Left renal cortex interstitium (tissue), 4 donors: ENCODE results near the gene GNA15. TPM values are rescaled to one million over a fixed set of nuclear protein-coding genes. Genes with fewer than 3 reads are reported as not detected.
"Not testable (repeated sequence)": the region's sequence is repeated elsewhere in the genome, so short reads cannot be mapped to it uniquely, and the experiment has no call there.

Experiments used
- DNase-seq, 4 donors: peaks; one replicate each; pipeline ENCODE4 v3.0.0-alpha.2; 2013; ENCODE audit warnings: low read depth in 4 of 4, low spot score in 2 of 4, missing footprints in 1 of 4
- polyA plus RNA-seq, 4 donors: library from polyadenylated mRNA; unstranded; fragments of 120-200 nt; gene quantifications; one replicate each; pipeline ENCODE4 v1.2.1, GENCODE V29; 2013; ENCODE audit not compliant: insufficient read length in 4 of 4

The GNA15 gene
- polyA plus RNA-seq, 4 donors = 0.64 to 1.3 (median 0.97) TPM

- DNase-seq = no peak
These were observed 53.1 kb downstream of the GNA15 start for GRCh38 chr19:3188627-3189596.

- DNase-seq = no peak
These were observed 54.1 kb downstream of the GNA15 start for GRCh38 chr19:3189702-3190469.

GRCh38 chr19:3190470-3190770 lies 54.6 kb downstream of the GNA15 start:
- no peak for DNase-seq

- no peak for DNase-seq
These were observed 55.3 kb downstream of the GNA15 start for GRCh38 chr19:3190921-3191805.

- not testable (repeated sequence) for DNase-seq
These were observed 55.9 kb downstream of the GNA15 start for GRCh38 chr19:3191806-3192104.

- DNase-seq = no peak
These were observed 56.4 kb downstream of the GNA15 start for GRCh38 chr19:3192228-3192635.

GRCh38 chr19:3192684-3193083 lies 56.9 kb downstream of the GNA15 start:
- DNase-seq = no peak

GRCh38 chr19:3193256-3194105 lies 57.6 kb downstream of the GNA15 start:
- no peak for DNase-seq

GRCh38 chr19:3194106-3195087 lies 58.6 kb downstream of the GNA15 start:
- no peak for DNase-seq

- no peak for DNase-seq
These were observed 60.5 kb downstream of the GNA15 start for GRCh38 chr19:3196064-3196932.

- DNase-seq = no peak
These were observed 61.0 kb downstream of the GNA15 start for GRCh38 chr19:3196933-3197205.

- no peak for DNase-seq
These were observed 63.3 kb downstream of the GNA15 start for GRCh38 chr19:3198901-3199700.

- DNase-seq = no peak
These were observed 65.4 kb downstream of the GNA15 start for GRCh38 chr19:3201072-3201700.

- DNase-seq = no peak
These were observed 66.1 kb downstream of the GNA15 start for GRCh38 chr19:3201911-3202310.

GRCh38 chr19:3202346-3202745 lies 66.5 kb downstream of the GNA15 start:
- no peak for DNase-seq

- not testable (repeated sequence) for DNase-seq
These were observed 67.1 kb downstream of the GNA15 start for GRCh38 chr19:3202895-3203294.
